Hindlimb muscle (tissue), 1 donor: ENCODE results near the gene WTIP. TPM values are rescaled to one million over a fixed set of nuclear protein-coding genes. Genes with fewer than 3 reads are reported as not detected.
A peak's percentile ranks its signal among the peaks of the same experiment; 100 is the strongest.
"Not testable (repeated sequence)": the region's sequence is repeated elsewhere in the genome, so short reads cannot be mapped to it uniquely, and the experiment has no call there.

Experiments used
- DNase-seq: peaks from one replicate; pipeline ENCODE4 v3.0.0-alpha.2; 2013
- polyA plus RNA-seq: library from polyadenylated mRNA; unstranded; fragments of 120-200 nt; gene quantifications from one replicate; pipeline ENCODE4 v1.2.1, GENCODE V29; 2013; ENCODE audit not compliant: insufficient read length

Gene WTIP
- polyA plus RNA-seq: 24.1 TPM

DNA sequence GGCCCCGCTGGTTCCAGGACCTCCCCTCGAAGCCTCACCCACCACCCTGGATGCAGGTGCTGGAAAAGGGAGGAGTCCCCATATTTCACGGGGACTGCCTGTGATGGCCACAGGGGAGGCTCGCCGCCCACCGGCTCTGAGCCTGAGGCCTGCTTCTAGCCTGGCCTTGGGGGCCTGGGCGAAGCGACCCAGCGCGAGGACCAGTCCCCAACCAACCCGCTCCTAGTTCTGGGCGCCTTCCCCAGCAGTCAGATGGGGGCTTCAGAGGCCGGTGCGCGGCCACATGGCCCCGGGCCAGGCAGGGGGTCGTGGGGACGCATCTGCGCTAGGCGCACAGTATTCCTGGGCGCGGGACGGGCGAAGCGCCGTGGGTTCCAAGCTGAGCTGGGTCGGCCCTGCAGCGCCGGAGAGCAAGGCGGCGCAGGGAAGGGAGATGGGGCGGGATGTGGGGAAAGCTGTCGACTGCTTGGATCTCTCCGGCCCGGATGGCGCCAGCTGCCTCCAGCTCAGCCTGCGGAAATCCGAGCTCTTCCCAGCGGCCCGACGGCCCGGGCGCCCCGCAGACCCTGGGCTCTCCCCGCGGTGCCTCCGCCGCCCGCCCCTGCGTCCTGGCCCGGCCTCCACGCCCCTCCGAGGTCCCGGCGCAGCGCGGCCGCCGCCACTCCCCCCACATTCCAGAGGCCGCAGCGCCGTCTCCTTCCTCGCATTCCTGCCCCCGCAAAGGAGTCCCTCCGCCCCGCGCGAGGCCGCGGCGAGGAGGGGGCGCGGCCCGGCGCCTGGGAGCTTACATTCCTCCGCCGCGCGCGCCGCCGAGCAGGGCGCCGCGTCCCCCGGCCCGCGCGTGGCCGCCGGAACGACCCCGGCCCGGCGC is at the start of gene WTIP:
WTIP (plus strand) TSS at position 788 of the 871 bp plus-strand sequence. CDS start 217 bp downstream, outside the sequence.
- peak; percentile 88 for DNase-seq

DNA sequence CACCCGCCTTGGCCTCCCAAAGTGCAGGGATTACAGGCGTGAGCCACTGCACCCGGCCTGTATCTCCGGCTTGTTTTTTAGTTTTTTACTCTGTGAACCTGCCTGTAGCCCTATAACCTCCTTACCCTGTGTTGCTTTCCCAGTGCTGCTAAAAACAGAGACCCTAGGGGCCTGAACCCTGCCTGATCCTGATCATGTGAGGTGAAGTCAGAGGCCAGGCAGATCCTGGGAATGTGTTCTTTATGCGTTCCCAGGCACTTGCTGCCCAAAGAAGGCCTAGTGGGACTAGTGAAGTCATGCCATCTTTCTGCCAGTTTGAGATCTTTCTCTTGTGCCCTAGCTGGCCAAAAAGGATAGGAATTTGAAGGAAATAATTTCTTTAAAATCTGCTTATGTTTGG is 48.8 kb upstream of the WTIP start:
- DNase-seq: no peak

DNA sequence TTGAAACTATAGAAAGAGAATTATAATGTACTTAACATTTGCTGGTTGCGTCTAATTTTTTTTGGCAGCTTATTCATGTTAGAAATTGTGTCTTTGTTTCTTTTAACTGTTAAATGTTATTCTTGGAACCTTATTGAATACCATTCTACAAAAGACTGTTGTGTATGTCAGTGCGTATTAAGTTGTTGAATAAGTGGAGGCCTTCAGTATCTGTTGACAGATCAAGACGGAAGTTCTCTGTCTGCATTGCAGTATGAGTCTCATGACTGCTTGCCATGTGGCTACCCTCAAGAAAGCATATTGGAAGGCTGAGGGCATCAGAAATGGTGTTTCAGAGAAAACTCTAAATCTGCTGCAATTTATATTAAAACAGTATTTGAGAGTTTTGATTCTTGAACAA is 44.8 kb upstream of the WTIP start:
- DNase-seq: no peak

DNA sequence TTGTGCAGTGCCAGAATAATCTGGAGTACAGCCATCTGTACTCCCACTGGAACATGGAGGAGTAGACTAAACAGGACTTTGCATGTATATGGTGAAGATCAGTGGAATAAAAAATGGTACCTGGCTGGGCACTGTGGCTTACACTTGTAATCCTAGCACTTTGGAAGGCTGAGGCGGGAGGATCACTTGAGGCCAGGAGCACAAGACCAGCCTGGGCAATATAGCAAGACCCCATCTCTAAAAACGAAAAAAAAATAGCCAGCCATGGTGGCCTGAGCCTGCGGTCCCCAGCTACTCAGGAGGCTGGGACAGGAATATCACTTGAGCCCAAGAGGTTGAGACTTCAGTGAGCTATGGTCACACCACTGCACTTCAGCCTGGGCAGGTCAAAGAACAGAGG is 33.4 kb upstream of the WTIP start:
- DNase-seq: no peak

DNA sequence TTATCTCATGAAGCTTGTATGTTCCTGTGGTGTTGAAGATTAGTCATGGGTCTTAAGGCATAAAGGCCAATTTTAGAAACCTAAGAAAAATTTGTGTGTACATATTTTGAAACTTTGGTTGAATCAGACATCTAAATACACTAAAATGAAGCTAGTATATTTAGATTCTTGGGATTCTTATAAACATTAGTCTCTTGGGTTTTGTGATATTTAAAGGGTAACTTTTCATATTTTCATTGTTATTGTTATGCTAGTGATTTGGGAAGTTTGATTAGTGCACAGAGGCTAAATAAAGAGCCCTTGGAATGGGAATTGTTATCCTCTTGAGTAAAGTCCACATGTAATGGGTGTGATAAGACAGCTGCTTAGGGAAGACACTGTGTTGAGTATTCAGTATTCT is 28.8 kb upstream of the WTIP start:
- no peak for DNase-seq

DNA sequence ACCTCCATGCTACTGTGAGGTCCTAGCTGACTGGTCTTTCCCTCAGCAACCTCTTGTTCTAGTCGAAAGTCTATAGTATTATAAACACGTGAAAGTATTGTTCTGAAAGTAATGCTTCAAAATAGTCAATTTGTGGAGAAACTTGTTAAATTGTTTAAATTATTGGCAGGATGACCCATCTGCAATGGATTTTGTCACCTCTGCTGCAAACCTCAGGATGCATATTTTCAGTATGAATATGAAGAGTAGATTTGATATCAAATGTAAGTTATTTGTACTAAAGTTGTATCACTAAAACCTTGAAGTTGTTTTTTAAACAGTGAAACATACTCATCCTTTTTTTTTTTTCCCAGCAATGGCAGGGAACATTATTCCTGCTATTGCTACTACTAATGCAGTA is 27.5 kb upstream of the WTIP start:
- DNase-seq: no peak

DNA sequence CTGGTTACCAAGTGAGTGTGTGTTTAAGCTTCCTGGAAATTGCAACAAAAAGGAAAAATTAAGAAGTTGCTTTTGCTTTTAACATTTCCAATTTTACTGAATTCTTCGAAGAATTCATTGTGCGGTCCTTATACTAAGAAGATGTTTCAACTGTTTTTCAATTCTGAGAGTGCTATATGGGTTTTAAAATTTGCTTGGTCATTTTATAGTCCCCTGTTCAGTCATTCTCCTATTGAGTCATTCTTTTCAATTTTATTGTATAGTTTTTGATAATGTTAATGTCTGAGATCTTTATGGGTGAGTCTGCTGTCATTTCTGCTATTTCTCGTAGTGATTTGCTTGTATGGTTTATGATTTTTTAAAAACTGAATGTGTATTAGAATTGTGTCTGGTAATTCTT is 26.9 kb upstream of the WTIP start:
- DNase-seq: no peak

DNA sequence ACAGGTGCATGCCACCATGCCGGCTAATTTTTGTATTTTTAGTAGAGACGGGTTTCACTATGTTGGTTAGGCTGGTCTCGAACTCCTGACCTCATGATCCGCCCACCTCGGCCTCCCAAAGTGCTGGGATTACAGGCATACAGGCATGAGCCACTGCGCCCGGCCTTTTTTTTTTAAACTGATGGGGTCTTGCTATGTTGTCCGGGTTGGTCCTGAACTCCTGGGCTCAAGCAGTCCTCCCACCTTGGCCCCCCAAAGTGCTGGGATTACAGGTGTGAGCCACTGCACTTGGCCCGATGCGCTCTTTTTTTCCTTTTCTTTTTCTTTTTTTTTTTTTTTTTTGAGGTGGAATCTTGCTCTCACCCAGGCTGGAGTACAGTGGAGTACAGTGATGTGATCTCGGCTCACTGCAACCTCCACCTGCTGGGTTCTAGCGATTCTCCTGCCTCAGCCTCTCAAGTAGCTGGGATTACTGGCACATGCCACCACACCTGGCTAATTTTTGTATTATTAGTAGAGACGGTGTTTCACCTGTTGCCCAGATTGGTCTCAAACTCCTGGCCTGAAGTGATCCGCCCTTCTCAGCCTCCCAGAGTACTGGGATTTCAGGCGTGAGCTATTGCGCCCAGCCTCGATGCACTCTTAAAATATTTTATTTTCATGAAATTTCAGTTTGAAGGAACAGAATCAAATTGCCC is 25.6 kb upstream of the WTIP start:
- not testable (repeated sequence) for DNase-seq

DNA sequence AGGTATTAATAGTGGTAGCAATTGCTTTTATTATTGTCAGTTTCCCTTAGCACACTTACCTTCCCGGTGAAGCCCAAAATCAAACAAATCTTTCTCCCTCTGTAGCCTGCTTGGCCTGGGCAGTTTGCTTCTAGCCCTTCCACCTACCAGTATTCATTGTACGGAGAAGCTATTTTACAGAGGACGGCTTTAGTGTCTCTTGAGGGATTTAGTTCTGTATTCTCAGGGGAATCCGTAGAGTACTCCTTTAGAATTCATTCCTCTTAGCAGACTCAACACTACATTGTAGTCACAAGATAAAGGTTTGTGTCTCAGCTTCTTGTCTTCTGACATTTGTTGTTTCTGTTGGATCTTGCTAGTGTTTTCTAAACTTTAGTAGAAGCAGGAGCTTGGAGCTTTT is 24.1 kb upstream of the WTIP start:
- no peak for DNase-seq

DNA sequence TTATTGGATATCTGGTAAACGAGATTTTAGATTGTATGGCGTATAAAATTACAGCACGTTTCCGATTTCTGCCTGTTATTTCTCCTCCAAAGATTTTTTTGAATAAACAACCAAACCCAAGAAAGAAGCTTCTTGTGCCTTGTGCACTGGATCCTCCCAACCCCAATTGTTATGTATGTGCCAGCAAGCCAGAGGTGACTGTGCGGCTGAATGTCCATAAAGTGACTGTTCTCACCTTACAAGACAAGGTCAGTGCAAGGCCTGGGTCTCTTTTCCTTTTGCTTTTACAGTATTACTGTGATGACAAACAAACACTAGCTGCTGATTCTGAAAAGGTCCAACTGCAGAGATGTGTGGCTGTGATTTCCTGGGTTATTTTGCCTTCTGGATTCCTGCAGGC is 22.9 kb upstream of the WTIP start:
- no peak for DNase-seq

DNA sequence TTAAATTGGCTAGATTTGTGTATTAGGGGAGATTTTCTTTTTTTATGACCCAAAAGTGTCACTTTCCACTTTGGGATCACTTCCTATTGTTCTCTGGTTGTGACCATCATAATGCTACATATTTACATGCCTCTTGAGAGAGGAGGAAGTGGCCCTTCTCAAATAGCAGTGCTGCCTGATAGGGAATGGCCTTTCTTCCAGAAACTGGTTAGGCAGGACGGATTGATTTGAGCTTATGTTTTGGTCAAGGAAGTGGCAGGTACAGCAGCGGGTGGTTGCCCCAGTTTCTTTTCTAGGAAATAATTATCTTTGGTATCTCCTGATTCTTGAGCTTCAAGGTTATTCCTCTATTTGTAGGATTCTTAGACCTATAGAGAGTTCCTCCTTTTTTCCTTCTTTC is 21.9 kb upstream of the WTIP start:
- no peak for DNase-seq

DNA sequence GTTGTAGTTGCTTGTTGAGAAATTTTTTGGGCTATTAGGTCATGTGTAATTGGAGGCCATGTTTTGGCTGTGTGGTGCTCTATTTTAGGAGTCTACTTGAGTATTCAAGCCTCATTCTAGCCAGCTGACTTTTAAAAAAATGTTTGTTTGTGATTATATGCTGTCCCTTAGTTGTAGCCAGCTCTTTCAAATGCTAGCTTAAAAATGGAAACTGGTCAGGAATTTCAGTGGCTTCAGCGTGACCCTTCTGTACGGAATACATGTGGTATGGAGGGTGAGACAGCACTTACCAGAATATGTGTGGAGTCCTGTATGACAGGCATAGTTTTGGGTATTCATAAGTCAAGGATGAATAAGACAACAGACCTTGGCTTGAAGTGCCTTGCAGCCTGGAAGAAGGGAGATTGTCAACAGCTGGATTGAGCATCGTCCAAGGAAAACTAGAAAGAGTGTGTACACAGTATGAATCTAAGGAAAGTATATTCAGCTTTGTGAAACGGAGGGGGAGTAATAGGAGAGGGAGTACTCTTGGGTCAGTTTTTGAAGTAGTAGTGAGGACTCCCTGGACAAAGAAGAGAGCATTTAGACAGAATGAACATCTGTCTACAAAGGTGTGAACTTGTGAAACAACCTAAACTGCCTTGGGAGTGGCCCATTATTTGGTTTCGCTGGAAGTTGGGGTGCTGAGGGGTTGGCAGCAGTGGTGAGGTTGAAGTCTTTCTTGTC is 20.0 kb upstream of the WTIP start:
- DNase-seq: no peak

DNA sequence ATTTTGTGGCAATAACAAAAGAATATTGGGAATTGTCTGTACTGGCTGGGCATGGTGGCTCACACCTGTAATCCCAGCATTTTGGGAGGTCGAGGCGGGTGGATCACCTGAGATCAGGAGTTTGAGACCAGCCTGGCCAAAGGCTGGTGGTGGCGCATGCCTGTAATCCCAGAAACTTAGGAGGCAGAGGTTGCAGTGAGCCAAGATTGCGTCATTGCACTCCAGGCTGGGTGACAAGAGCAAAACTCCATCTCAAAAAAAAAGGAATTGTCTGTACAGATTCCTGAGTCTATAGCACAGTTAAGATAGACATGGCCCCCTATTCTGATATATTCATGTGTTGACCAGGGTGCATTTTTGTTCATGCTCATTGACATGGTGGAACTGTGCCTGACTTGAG is 16.8 kb upstream of the WTIP start:
- not testable (repeated sequence) for DNase-seq

DNA sequence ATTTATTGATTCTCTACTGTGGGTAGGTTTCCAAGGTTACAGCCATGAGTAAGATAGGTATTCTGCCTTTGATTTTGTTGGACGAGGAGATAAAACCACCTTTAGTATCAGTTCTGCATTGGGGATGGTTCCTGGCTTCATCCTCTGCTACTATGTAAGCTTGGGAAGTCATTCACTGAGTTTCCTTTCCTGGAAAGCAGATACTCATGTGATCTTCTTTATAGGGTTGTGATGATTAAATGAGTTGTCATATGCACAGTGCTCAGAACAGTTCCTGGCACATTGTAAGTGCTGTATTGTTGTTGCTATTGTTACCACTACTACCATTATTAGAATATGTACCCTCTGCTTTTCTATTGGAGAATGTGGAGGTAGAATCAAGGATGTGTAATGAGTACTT is 13.1 kb upstream of the WTIP start:
- DNase-seq: no peak

DNA sequence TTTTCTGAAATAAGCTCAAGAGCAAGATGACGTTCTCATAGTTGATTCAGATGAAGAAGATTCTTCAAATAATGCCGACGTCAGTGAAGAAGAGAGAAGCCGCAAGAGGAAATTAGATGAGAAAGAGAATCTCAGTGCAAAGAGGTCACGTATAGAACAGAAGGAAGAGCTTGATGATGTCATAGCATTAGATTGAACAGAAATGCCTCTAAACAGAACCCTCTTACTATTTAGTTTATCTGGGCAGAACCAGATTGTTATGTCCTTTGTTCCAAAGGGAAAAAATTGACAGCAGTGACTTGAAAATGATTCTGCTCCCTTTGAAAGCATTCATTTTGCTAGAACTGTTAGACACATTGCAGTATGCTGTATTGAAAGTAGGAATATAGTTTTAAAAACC is 12.5 kb upstream of the WTIP start:
- DNase-seq: not testable (repeated sequence)

DNA sequence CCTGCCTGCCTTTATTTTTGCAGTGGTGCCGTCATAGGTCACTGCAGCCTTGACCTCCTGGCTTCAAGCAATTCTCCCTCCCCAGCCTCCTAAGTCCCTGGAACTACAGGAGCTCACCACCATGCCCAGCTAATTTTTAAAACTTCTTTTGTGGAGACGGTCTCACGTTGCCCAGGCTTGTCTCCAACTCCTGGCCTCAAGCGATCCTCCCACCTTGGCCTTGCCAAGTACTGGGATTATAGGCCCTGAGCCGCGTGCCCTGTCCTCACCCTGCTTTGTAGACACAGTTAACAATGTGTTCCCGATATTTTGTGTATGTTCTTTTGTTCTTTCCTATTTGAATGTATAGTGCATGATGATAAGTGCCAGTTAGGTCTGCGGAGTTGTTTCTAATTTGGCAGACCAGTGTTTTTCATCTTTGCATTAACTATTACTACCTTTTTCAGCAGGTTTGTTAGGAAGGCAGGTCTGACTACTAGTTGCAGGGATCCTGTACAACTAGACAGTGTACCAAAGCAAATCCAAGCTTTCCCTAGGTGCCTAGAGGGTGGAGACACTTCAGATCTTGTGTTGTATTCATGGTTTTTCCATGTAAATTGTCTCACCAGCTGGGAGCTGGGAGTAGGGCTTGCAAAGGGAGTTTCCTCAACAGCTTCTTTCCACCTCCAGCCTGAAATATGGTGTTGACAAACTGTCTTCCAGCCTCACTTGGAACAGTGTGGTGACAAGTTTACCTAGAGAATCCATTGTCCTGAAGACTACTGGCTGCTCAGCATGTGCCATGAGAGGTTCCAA is 9.5 kb upstream of the WTIP start:
- no peak for DNase-seq

DNA sequence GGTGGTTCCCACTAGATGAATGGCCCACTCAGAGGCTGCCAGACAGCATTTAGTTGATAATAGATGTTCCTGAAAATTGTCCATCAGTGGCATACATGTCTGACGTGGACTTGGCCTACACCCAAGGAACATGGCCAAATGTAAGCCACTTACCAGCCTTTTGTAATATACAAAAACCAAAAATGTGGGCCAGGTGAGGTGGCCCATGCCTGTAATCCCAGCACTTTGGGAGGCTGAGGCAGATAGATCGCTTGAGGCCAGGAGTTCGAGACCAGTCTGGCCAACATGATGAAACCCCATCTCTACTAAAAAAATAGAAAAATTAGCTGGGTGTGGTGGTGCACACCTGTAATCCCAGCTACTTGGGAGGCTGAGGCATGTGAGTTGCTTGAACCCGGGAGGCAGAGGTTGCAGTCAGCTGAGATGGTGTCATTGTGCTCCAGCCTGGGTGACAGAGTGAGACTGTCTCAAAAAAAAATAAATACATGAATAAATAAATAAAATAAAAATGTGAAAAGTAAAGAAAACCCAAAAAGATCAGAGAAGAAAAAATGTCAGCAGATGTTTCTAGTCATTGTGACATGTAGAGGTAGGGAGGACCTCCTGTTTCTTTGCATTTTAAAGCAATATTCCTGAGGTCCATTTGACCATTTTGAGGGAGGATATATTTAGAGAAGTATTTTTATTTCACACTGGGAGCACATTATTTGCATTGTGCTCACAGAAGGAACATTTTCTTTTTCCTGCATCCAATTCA is 7.1 kb upstream of the WTIP start:
- DNase-seq: no peak

DNA sequence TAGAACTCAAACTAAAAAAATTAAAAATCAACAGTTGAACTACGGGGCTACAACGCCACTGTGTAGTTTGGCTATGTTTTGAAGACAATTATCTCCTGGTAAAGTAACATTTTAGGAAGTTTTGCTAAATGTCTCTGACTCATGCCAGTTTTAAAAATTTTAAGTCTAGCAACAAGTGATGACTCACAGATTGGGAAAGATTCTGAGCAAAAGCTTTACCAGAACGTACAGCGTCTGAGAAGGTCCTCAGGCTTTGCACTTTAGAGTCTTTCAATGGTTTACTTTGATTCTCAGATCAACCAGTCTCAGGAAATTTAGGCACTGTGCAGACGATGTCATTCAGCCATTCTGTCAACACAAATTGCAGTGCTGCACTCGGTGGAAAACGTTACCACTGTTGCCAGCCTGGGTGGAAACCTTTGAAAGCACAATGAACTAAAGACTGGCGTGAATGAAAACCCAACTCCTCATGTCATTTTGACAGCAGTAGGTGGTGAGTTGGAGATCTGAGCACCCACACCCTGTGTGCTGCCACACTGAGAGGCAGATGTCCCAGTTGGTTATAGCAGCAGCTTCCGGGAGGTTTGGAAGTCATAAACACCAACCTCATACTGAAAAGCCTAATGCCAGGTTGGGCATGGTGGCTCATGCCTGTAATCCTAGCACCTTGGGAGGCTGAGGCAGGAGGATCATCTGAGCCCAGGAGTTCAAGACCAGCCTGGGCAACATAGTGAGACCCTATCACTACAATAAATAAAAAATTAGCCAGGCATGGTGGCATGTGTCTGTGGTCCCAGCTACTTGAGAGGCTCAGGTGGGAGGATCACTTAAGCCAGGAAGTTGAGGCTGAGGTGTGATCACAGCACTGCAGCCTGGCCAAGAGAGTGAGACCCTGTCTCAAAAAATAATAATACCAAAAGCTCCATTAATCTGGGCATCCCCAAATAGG is 6.3 kb upstream of the WTIP start:
- DNase-seq: no peak

DNA sequence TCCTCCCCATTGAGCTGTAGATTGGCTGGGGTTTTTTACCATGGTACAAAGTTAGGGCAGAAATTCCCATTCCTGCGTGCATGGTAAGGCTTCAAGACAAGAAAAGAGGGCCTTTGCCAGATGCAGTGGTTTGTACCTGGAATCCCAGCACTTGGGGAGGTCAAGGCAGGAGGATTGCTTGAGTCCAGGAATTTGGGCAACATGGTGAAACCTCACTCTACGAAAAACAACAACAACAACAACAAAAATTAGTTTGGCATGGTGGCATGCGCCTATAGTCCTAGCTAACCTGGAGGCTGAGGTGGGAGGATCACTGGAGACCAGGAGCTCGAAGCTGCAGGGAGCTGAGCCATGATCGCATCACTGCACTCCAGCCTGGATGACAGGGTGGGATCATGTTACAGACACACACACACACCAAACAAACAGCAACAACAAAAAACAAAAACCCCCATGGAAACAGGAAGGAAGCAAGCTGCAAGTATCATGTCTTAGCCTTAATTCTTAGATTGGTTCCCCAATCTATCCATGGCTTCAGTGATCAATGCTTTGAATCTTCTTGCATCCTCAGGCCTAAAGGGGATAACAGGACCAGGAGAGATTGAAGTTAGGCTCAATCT is 5.5 kb upstream of the WTIP start:
- DNase-seq: no peak

DNA sequence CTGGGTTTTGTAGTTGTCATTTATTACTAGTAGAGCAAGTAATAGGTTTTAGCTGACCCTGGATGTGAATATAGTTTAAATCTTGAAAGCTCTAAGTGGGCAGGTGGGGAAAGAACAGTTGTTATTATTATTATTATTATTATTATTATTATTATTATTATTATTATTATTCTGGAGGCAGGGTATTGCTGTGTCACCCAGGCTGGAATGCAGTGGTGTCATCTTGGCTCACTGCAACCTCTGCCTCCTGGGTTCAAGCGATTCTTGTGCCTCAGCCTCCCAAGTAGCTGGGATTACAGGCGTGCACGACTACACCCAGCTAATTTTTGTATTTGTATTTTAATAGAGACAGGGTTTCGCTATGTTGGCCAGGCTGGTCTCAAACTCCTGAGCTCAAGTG is 3.1 kb upstream of the WTIP start:
- not testable (repeated sequence) for DNase-seq
